Mucosa of descending colon (tissue), 3 donors: ENCODE results near the gene GPR157. TPM values are rescaled to one million over a fixed set of nuclear protein-coding genes. Genes with fewer than 3 reads are reported as not detected.
A peak's percentile ranks its signal among the peaks of the same experiment; 100 is the strongest.

Experiments
- ATAC-seq: fragments of 200-7000 bp; cut with Tn5 transposase; one replicate; pipeline ENCODE4 v1.9.1; 2020; ENCODE audit warnings: mild to moderate bottlenecking, moderate library complexity
- DNase-seq, 3 donors: peaks; one replicate each; pipeline ENCODE4 v3.0.0-alpha.2; 2020
- H3K36me3 ChIP-seq: fragments of 200-600 bp; one replicate; pipeline ENCODE4 v1.8.0; 2021; ENCODE audit warnings: low read depth, mild to moderate bottlenecking
- H3K4me1 ChIP-seq: fragments of 200-600 bp; one replicate; pipeline ENCODE4 v1.8.0; 2021; ENCODE audit warnings: low read depth, mild to moderate bottlenecking
- H3K4me3 ChIP-seq: fragments of 200-600 bp; one replicate; pipeline ENCODE4 v1.8.0; 2021; ENCODE audit warnings: mild to moderate bottlenecking
- H3K9me3 ChIP-seq: fragments of 200-600 bp; one replicate; pipeline ENCODE4 v1.8.0; 2021; ENCODE audit warnings: mild to moderate bottlenecking
- CTCF ChIP-seq: fragments of 200-600 bp; IDR thresholded peaks from one replicate; pipeline ENCODE4 v1.8.0; 2022; ENCODE audit warnings: antibody characterized with exemption, mild to moderate bottlenecking
- intact Hi-C, 2 donors: fragments of 100-400 bp; cut with DNase I in 1 of 2; cut with micrococcal nuclease in 1 of 2; formaldehyde crosslinking; loops; one replicate each; pipeline versions ENCODE4 v1.11.0 to v1.11.1; 2022; cut with DNase I, micrococcal nuclease
- total RNA-seq, 3 donors: library from RNA; stranded (reverse); fragmentation: NEBNext Ultra II Directional in 2 of 3; extraction: Animal tissue kit (Norgen Biotek cat#: 25700) in 2 of 3; gene quantifications; one replicate each; pipeline versions ENCODE4 v1.2.1 to v1.2.4, GENCODE V29; 2021 to 2023
- donor health status: DM: no; HTN: no; CAD: no; lungs with moderate emphysema.
- donor health status: DM: no; HTN: no; CAD: no.
- donor health status: DM: no; HTN: yes; CAD: no.

The GPR157 gene
- total RNA-seq, 3 donors from 2014 or later: 7.0 to 8.7 (median 8.1) TPM

DNA sequence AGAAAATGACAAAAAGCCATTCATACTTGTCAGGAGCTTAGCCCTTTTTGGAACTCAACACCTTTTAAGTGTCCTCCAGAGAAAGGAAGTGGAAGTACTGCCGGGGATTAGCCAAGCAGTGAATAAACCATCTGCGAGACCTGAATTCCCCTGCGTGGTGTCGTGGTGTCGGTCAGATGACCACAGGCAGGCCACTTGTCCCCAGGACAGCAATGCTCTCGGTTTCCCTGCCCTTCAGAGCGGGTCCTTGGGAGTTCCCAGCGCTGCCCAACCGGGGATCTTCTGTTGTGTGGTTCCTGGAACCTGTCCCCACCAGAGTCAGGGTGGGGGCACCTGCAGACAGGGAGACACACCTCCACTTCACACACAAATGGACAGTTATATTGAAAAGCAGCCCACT is 9.2 kb downstream of the GPR157 start:
- ATAC-seq: no peak

GRCh38 chr1:9118186-9118585 is 10.7 kb downstream of the GPR157 start:
- no peaks in the 10 kb centered on the region for H3K36me3 ChIP-seq

More for the DNA sequence above, 9.2 kb downstream of the GPR157 start:
- DNase-seq: peak in 1 of 3 donors; percentile 43
- no peak overlapping the region for H3K4me3 ChIP-seq
- intact Hi-C loops: loop anchor here in 1 of 2 donors (10.0 kb wide), 1 partner anchor 75 kb away; no protein-coding TSS in a partner anchor
- H3K36me3 ChIP-seq: no peaks in the 10 kb centered on the region
- H3K9me3 ChIP-seq: no peaks in the 10 kb centered on the region
- H3K4me1 ChIP-seq: peaks cover 5% of the 10 kb centered on the region
- TF ChIP-seq CTCF: no peak

GRCh38 chr1:9115351-9116205 is 13.3 kb downstream of the GPR157 start:
- intact Hi-C loops: loop anchor here in 1 of 2 donors (10.0 kb wide), 1 partner anchor 79 kb away; no protein-coding TSS in a partner anchor
- ATAC-seq: peak; percentile 23

More at GRCh38 chr1:9118186-9118585, 10.7 kb downstream of the GPR157 start:
- DNase-seq (peak in 1 of 3 donors; percentile 36), ATAC-seq (no peak)
- Histone ChIP-seq H3K9me3 (no peaks in the 10 kb centered on the region), H3K4me1 (peaks cover 5% of the 10 kb centered on the region), H3K4me3 (no peak overlapping the region)
- no peak for TF ChIP-seq CTCF
- intact Hi-C loops: loop anchor here in 1 of 2 donors (10.0 kb wide), 1 partner anchor 77 kb away; no protein-coding TSS in a partner anchor

GRCh38 chr1:9112961-9113880 is 15.7 kb downstream of the GPR157 start:
- intact Hi-C loops: loop anchor here in 1 of 2 donors (10.0 kb wide), 1 partner anchor 82 kb away; no protein-coding TSS in a partner anchor
- no peaks in the 10 kb centered on the region for H3K9me3 ChIP-seq
- ATAC-seq: peak; percentile 50
- TF ChIP-seq CTCF: no peak
- DNase-seq: peak in 1 of 3 donors; percentile 45
- H3K4me3 ChIP-seq: no peak overlapping the region
- H3K36me3 ChIP-seq: no peaks in the 10 kb centered on the region
- peaks cover 5% of the 10 kb centered on the region for H3K4me1 ChIP-seq

More at GRCh38 chr1:9115351-9116205, 13.3 kb downstream of the GPR157 start:
- DNase-seq: no peak
- no peaks in the 10 kb centered on the region for H3K36me3 ChIP-seq
- no peak overlapping the region for H3K4me3 ChIP-seq
- no peak for TF ChIP-seq CTCF
- H3K9me3 ChIP-seq: no peaks in the 10 kb centered on the region
- peaks cover 5% of the 10 kb centered on the region for H3K4me1 ChIP-seq

DNA sequence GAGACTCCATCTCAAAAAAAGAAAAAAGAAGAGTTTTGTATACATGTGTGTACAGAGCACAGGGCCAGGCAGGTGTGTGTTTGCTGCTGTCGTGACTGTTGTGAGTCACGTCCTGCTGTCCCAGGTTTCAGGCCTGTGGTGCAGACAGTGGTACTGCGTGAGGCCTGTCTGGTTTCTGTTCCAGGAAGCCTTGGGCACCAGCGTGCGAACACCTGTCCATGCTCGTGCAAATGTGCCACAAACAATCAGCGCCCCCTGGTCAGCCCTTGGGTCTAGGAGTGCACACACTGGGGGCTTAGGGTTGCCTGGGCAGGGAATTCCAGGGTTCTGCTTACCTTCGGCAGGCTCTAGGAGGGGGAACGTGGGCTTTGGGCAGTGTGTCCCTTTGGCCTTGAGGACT is 16.9 kb downstream of the GPR157 start:
- Histone ChIP-seq H3K9me3 (no peaks in the 10 kb centered on the region), H3K4me3 (no peak overlapping the region), H3K4me1 (peaks cover 5% of the 10 kb centered on the region), H3K36me3 (no peaks in the 10 kb centered on the region)
- no peak for ATAC-seq
- intact Hi-C loops: loop anchor here (2.0 to 10.0 kb wide), 2 partner anchors 83 to 85 kb away; no protein-coding TSS in a partner anchor
- TF ChIP-seq CTCF: no peak
- DNase-seq: peak in 1 of 3 donors; percentile 49
